Activated B cell treated with CpG ODN at 0.5 μM for 24 hours (primary cell): Measurements from ENCODE around the gene CAAP1. TPM values are rescaled to one million over a fixed set of nuclear protein-coding genes. Genes with fewer than 3 reads are reported as not detected.

Source experiments
- ATAC-seq: fragments of 200-7000 bp; cut with Tn5 transposase; one replicate; pipeline ENCODE4 v1.10.0; 2021; ENCODE audit warnings: low read depth, mild to moderate bottlenecking, moderate library complexity
- CTCF ChIA-PET: fragments of 350-600 bp; sonication (Branson Sonifier 250); formaldehyde crosslinking; loops from one replicate; lab custom pipeline; 2021; ENCODE audit warnings: antibody characterized with exemption; lab: Charles Lee
- POLR2A ChIA-PET: fragments of 350-600 bp; sonication (Branson Sonifier 250); formaldehyde crosslinking; loops from one replicate; lab custom pipeline; 2021; ENCODE audit warnings: antibody characterized with exemption; lab: Charles Lee
- DNase-seq: peaks from one replicate; pipeline ENCODE4 v3.0.0; 2022
- H3K27ac Mint-ChIP-seq: one replicate; pipeline ENCODE4 v1.8.0; 2020; ENCODE audit warnings: mixed read lengths
- H3K27me3 Mint-ChIP-seq: one replicate; pipeline ENCODE4 v1.8.0; 2021; ENCODE audit warnings: mixed read lengths
- H3K36me3 Mint-ChIP-seq: one replicate; pipeline ENCODE4 v1.8.0; 2021; ENCODE audit warnings: low read depth, mixed read lengths
- H3K4me1 Mint-ChIP-seq: one replicate; pipeline ENCODE4 v1.8.0; 2021; ENCODE audit warnings: mixed read lengths
- H3K4me3 Mint-ChIP-seq: one replicate; pipeline ENCODE4 v1.8.0; 2020; ENCODE audit warnings: mild to moderate bottlenecking, mixed read lengths
- H3K9me3 Mint-ChIP-seq: one replicate; pipeline ENCODE4 v1.8.0; 2020; ENCODE audit warnings: mixed read lengths
- CTCF ChIP-seq: fragments of 200-600 bp; IDR thresholded peaks from one replicate; pipeline ENCODE4 v1.8.0; 2022; ENCODE audit warnings: antibody characterized with exemption, mild to moderate bottlenecking
- intact Hi-C: fragments of 100-400 bp; cut with micrococcal nuclease; formaldehyde crosslinking; loops from one replicate; pipeline ENCODE4 v1.15.1; 2024
- total RNA-seq: library from RNA; stranded (reverse); gene quantifications from 2 replicates; pipeline ENCODE4 v1.2.3, GENCODE V29; 2022

Gene CAAP1
- total RNA-seq, result 15.1 and 16.6 TPM in 2 replicates

GRCh38 chr9:26892251-26893029 is at the start of gene CAAP1:
Gene CAAP1, minus strand, starts transcription at chr9:26892802. Its CDS starts 87 bp downstream, at chr9:26892715.
- POLR2A ChIA-PET, result interaction anchor here (0.7 to 3.9 kb wide), 5 partner anchors 14 to 63 kb away, joined by 3 to 32 read pairs (median 3); partner anchors contain the start of genes IFT74 and PLAA
- ATAC-seq, result peak; percentile 96
- DNase-seq, result peak; percentile 87
- intact Hi-C loops, result loop anchor here (1.0 to 10.0 kb wide), 4 partner anchors 55 to 680 kb away; partner anchors contain the start of genes C9orf72 and PLAA
- Mint-ChIP-seq H3K36me3 (peaks cover 6% of the 10 kb centered on the region), H3K27me3 (no peaks in the 10 kb centered on the region), H3K27ac (peak within 1 kb of the TSS; percentile 98), H3K9me3 (peaks cover 4% of the 10 kb centered on the region), H3K4me1 (peaks cover 44% of the 10 kb centered on the region), H3K4me3 (peak within 1 kb of the TSS; percentile 100)
- CTCF ChIA-PET, result no interaction called here
- TF ChIP-seq CTCF, result no peak

GRCh38 chr9:26940779-26941178 is 48.2 kb upstream of the CAAP1 start:
- no peak overlapping the region for H3K27ac Mint-ChIP-seq
- no peak for TF ChIP-seq CTCF
- ATAC-seq (no peak), DNase-seq (no peak)
- H3K27me3 Mint-ChIP-seq, result no peaks in the 10 kb centered on the region
- intact Hi-C loops, result loop anchor here (10.0 kb wide), 1 partner anchor 544 kb away; no protein-coding TSS in a partner anchor
- POLR2A ChIA-PET, result no interaction called here
- H3K4me1 Mint-ChIP-seq, result peaks cover 51% of the 10 kb centered on the region
- H3K9me3 Mint-ChIP-seq, result peaks cover 7% of the 10 kb centered on the region
- CTCF ChIA-PET, result no interaction called here
- H3K36me3 Mint-ChIP-seq, result peaks cover 28% of the 10 kb centered on the region
- no peak overlapping the region for H3K4me3 Mint-ChIP-seq

- Mint-ChIP-seq H3K27ac (no peak overlapping the region), H3K36me3 (peaks cover 25% of the 10 kb centered on the region), H3K9me3 (peaks cover 7% of the 10 kb centered on the region), H3K27me3 (no peaks in the 10 kb centered on the region), H3K4me1 (peaks cover 45% of the 10 kb centered on the region), H3K4me3 (no peak overlapping the region)
- CTCF ChIA-PET, result no interaction called here
- no peak for TF ChIP-seq CTCF
- POLR2A ChIA-PET, result no interaction called here
- DNase-seq (no peak), ATAC-seq (no peak)
- intact Hi-C loops, result loop anchor here (10.0 kb wide), 1 partner anchor 545 kb away; no protein-coding TSS in a partner anchor
These were observed 47.5 kb upstream of the CAAP1 start for GRCh38 chr9:26939955-26940711.

- H3K9me3 Mint-ChIP-seq, result peaks cover 7% of the 10 kb centered on the region
- peaks cover 33% of the 10 kb centered on the region for H3K36me3 Mint-ChIP-seq
- no peak for DNase-seq
- TF ChIP-seq CTCF, result no peak
- CTCF ChIA-PET, result no interaction called here
- no peaks in the 10 kb centered on the region for H3K27me3 Mint-ChIP-seq
- intact Hi-C loops, result no loop called here
- POLR2A ChIA-PET, result no interaction called here
- H3K4me1 Mint-ChIP-seq, result peaks cover 33% of the 10 kb centered on the region
- no peak for ATAC-seq
- H3K27ac Mint-ChIP-seq, result no peak overlapping the region
- no peak overlapping the region for H3K4me3 Mint-ChIP-seq
These were observed 45.3 kb upstream of the CAAP1 start for GRCh38 chr9:26937816-26938371.
